Measurements from ENCODE around the gene ASAH2.

ASAH2 gene

GRCh38 chr10:50232261-50232639 is 19.1 kb downstream of the ASAH2 start:
- no peak for DNase-seq (ENCODE audit: extremely low read depth, low read depth)
- TF ChIP-seq CTCF (IDR thresholded peaks at IDR 0.05; ENCODE audit: low read depth, low read length, missing control alignments) = no peak

GRCh38 chr10:50231515-50232260 is 19.6 kb downstream of the ASAH2 start:
- TF ChIP-seq CTCF (IDR thresholded peaks at IDR 0.05; ENCODE audit: low read depth, low read length, missing control alignments) = no peak
- H3K4me3 ChIP-seq (replicated peaks; ENCODE audit: low read depth, low read length) = no peak overlapping the region
- DNase-seq (ENCODE audit: extremely low read depth, low read depth) = no peak

More at GRCh38 chr10:50232261-50232639, 19.1 kb downstream of the ASAH2 start:
- no peak overlapping the region for H3K4me3 ChIP-seq (replicated peaks; ENCODE audit: low read depth, low read length)

GRCh38 chr10:50229460-50229859 is 21.9 kb downstream of the ASAH2 start:
- DNase-seq (ENCODE audit: extremely low read depth, low read depth) = no peak
- no peak for TF ChIP-seq CTCF (IDR thresholded peaks at IDR 0.05; ENCODE audit: low read depth, low read length, missing control alignments)
- H3K4me3 ChIP-seq (replicated peaks; ENCODE audit: low read depth, low read length) = no peak overlapping the region

- no peak overlapping the region for H3K4me3 ChIP-seq (replicated peaks; ENCODE audit: low read depth, low read length)
- no peak for DNase-seq (ENCODE audit: extremely low read depth, low read depth)
- no peak for TF ChIP-seq CTCF (IDR thresholded peaks at IDR 0.05; ENCODE audit: low read depth, low read length, missing control alignments)
These were observed 22.6 kb downstream of the ASAH2 start for GRCh38 chr10:50228672-50229071.

GRCh38 chr10:50226610-50227009 is 24.7 kb downstream of the ASAH2 start:
- TF ChIP-seq CTCF (IDR thresholded peaks at IDR 0.05; ENCODE audit: low read depth, low read length, missing control alignments) = no peak
- no peak overlapping the region for H3K4me3 ChIP-seq (replicated peaks; ENCODE audit: low read depth, low read length)
- no peak for DNase-seq (ENCODE audit: extremely low read depth, low read depth)

- peak; percentile 58 for TF ChIP-seq CTCF (IDR thresholded peaks at IDR 0.05; ENCODE audit: low read depth, low read length, missing control alignments)
- no peak overlapping the region for H3K4me3 ChIP-seq (replicated peaks; ENCODE audit: low read depth, low read length)
- DNase-seq (ENCODE audit: extremely low read depth, low read depth) = peak; percentile 56
These were observed 26.9 kb downstream of the ASAH2 start for GRCh38 chr10:50224330-50224952.

Measured in HFF-Myc (cell line).